Activated naive CD4-positive, alpha-beta T cell treated with anti-CD3 and anti-CD28 coated beads, Interleukin-2, amount 50 U/mL, for 72 hours (primary cell): ENCODE measurements around the gene CDH13. TPM values are rescaled to one million over a fixed set of nuclear protein-coding genes. Genes with fewer than 3 reads are reported as not detected.

ENCODE experiments used
- ATAC-seq, 2 donors: fragments of 150-1000 bp; cut with Tn5 transposase; 2 replicates each; pipeline ENCODE4 v1.10.0; 2021; ENCODE audit warnings: mild to moderate bottlenecking in 2 of 2, moderate library complexity in 2 of 2
- DNase-seq, 2 donors: peaks; one replicate each; pipeline ENCODE4 v3.0.0; 2021 to 2022; ENCODE audit warnings: low spot score in 2 of 2
- H3K27ac Mint-ChIP-seq, 2 donors: one replicate each; pipeline ENCODE4 v1.8.0; 2022; ENCODE audit warnings: mild to moderate bottlenecking in 2 of 2, mixed read lengths in 2 of 2
- H3K36me3 Mint-ChIP-seq, 2 donors: one replicate each; pipeline ENCODE4 v1.8.0; 2022; ENCODE audit warnings: mixed read lengths in 2 of 2
- H3K9me3 Mint-ChIP-seq, 2 donors: one replicate each; pipeline ENCODE4 v1.8.0; 2022; ENCODE audit warnings: mixed read lengths in 2 of 2
- total RNA-seq, 2 donors: library from RNA; stranded (reverse); gene quantifications; one replicate each; pipeline ENCODE4 v1.2.3, GENCODE V29; 2022

The CDH13 gene
- total RNA-seq, 2 donors from 2014 or later: not detected

DNA sequence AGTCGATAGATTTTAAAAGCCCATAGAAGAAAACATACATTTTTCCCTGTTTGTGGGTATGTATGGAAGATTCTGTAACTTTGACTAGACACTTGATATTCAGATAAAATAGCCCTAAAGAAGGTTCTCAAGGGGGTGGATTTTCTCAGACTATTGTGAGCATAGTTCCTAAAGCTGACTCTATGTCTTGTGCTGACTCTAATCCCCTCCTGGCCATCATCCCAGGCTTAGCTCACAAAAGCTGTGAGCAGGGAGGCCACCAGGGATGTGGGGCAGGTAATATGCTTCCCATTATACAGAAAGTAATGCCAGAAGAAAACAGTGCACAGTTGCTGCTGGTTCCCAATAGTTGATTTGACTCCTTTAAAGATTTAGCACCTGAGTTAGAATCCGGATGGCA, 32.0 kb downstream of the CDH13 start:
- DNase-seq (no peak), ATAC-seq (no peak)
- no peaks in the 10 kb centered on the region for H3K36me3 Mint-ChIP-seq
- peaks cover 0 to 8% of the 10 kb centered on the region in 2 donors for H3K9me3 Mint-ChIP-seq
- H3K27ac Mint-ChIP-seq: no peak overlapping the region

DNA sequence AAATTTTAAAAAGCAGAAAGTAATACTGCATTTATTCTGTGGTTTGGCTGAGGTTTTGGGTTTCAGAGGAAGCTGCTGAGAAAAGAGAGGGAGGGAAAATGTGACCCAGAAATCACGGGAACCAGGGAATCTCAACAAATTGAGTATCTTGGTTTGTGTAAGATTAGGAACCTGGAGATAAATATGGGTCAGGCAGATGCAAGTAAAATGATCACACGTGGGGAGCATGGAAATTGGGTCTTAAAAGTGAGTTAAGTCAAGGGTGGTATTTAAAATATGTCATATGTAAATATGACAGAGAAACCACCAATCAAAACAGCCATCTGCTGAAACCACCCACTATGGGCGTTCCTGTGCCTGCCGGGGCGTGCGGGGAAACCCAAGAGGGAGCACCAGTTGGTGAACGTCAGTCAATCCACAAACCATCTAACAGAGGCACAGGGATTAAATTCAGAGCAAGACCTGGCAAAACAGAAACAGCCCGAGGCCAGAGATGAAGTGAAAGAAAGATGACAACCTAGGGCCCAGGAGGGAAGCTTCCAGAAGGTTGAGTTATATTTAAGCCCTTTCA, 33.4 kb downstream of the CDH13 start:
- DNase-seq (no peak), ATAC-seq (peak; percentile 25 to 43)
- Mint-ChIP-seq H3K9me3 (peaks cover 0 to 8% of the 10 kb centered on the region in 2 donors), H3K36me3 (no peaks in the 10 kb centered on the region), H3K27ac (no peak overlapping the region)

DNA sequence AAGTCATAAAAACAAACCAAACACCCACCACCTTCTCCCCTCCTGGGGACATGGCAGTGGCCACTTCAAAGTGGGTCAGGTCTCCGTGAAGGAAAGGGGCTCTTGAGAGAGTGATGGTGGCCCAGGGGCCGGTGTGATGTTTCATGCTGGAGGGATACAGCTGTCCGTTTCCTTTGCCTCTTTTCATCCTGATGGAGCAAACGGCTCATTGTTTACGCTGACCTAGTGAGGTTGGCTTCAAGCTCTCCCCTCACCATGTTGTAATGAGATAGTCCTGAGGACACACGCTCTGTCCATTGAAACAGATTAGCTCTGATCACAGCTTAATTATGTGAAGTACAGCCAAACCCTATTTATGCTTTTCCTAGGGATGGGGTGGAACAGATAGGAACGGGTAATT, 34.2 kb downstream of the CDH13 start:
- peaks cover 0 to 8% of the 10 kb centered on the region in 2 donors for H3K9me3 Mint-ChIP-seq

DNA sequence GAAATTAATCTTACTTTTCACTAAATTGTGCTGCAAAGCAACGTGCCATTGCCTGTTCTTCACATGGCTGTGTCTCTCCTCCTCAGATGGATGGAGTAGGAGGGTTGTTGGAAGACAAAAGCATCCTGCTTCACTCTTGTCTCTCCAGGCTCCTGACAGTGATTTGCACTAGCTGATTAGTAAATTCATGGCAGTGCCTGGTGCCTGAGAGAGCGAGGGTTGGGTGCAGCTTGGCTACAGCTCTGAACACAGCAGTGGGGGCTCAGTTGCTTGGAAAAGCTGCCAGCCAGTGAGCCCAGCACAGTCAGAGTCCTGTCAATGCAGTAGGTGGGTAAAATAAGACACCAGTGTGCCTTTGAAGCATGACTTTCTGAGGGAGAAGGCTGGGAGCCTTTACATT, 37.4 kb downstream of the CDH13 start:
- Mint-ChIP-seq H3K27ac (no peak overlapping the region), H3K9me3 (peaks cover 0 to 1% of the 10 kb centered on the region in 2 donors), H3K36me3 (peaks cover 0 to 6% of the 10 kb centered on the region in 2 donors)
- ATAC-seq (no peak), DNase-seq (no peak)

More for the DNA sequence above, 34.2 kb downstream of the CDH13 start:
- H3K27ac Mint-ChIP-seq: no peak overlapping the region
- no peak for ATAC-seq
- DNase-seq: no peak
- peaks cover 0 to 3% of the 10 kb centered on the region in 2 donors for H3K36me3 Mint-ChIP-seq

DNA sequence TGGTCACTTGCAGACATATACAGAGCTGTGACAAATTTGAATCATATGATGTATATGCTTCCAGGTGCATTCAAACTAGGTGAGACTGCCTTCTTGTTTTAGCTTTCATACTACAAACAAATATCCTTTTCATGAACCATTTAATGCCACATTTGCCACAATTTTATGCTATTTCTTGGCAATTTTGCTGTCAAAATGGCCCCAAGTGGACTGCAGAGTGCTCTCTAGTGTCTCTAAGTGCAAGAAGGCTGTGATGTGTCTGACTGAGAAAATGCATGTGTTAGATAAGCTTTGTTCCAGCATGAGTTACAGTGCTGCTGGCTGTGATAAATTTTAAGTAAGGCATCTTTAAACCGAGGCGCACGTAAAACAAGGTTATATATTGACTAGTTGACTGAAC, 38.3 kb downstream of the CDH13 start:
- no peak for DNase-seq
- ATAC-seq: no peak
- Mint-ChIP-seq H3K9me3 (no peaks in the 10 kb centered on the region), H3K27ac (no peak overlapping the region), H3K36me3 (peaks cover 0 to 6% of the 10 kb centered on the region in 2 donors)

DNA sequence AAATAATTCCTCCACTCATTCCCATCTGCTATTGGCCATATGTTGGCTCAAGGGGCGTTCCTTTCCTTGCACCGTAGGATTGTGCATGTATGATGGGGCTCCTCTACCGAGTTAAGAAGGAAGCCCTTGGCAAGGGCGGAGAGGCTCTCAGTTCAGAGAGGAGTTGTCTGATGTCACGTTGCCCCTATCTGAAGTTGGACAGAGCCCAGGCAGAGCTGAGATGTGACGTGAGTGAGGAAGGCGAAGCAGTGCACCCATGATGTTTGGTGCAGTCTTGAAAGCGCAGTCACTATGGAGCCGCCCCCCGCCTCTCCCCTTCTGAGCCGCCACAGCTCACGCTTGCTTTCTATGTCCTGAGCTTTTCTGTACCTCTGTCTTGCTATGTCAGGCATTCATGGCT, 40.7 kb downstream of the CDH13 start:
- ATAC-seq: no peak
- no peaks in the 10 kb centered on the region for H3K9me3 Mint-ChIP-seq
- no peak overlapping the region for H3K27ac Mint-ChIP-seq
- DNase-seq: no peak
- peaks cover 0 to 6% of the 10 kb centered on the region in 2 donors for H3K36me3 Mint-ChIP-seq

DNA sequence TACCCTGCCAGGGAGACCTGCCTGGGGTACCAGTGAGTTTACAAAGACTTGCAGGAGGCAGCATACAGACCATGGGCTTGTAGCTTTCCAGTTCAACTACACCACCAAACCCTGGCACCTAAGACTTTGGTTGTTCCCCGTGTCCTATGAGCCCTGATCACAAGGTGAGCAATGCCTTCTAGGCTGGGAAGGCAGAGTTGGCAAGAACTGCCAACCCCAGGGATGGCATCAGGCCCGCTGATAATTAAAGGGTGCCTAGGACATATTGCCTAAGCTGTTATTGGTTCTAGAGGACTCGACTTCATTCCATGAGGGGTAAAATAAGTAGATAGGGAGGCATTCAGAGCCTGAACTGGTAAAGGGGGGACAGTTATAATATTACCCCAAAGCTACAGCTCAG, 41.3 kb downstream of the CDH13 start:
- no peaks in the 10 kb centered on the region for H3K9me3 Mint-ChIP-seq
- H3K27ac Mint-ChIP-seq: no peak overlapping the region
- DNase-seq: no peak
- H3K36me3 Mint-ChIP-seq: peaks cover 0 to 6% of the 10 kb centered on the region in 2 donors
- no peak for ATAC-seq

DNA sequence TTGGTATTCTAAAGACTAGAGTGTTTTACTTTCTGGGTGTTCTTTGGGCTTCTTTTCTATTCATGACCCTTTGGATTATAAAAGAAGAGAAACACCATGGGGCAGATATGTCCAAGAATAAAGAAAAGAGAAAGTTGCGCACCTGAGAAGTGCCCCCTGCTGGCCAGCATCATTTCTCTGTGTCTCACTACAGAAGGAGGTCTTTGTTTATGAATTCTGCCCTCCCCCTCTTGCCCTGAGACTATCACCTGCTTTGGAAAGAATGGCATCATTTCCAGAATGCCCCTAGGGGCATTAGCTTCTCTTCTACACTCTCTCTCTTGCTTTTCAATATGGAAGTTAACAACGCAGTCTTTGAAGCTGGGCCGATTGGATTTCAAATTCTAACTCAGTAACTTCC, 45.0 kb downstream of the CDH13 start:
- DNase-seq (peak in 1 of 2 donors; percentile 33), ATAC-seq (peak in 1 of 2 donors; percentile 38)
- H3K27ac Mint-ChIP-seq: no peak overlapping the region
- H3K9me3 Mint-ChIP-seq: no peaks in the 10 kb centered on the region
- H3K36me3 Mint-ChIP-seq: no peaks in the 10 kb centered on the region

DNA sequence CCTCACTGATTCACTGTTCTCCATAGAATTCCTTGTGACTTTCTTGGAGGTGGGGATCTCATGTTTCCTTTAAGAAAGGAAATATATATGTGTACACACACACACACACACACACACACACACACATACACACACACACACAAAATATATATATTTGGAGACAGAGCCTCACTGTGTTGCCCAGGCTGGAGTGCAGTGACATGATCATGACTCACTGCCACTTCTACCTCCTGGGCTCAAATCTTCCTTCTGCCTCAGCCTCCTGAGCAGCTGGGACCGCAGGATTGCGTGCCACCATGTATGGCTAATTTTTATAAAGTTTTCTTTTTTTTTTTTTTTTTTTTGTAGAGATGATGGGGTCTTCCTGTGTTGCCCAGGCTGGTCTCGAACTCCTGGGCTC, 45.9 kb downstream of the CDH13 start:
- DNase-seq (no peak), ATAC-seq (no peak)
- Mint-ChIP-seq H3K27ac (no peak overlapping the region), H3K36me3 (no peaks in the 10 kb centered on the region), H3K9me3 (no peaks in the 10 kb centered on the region)

DNA sequence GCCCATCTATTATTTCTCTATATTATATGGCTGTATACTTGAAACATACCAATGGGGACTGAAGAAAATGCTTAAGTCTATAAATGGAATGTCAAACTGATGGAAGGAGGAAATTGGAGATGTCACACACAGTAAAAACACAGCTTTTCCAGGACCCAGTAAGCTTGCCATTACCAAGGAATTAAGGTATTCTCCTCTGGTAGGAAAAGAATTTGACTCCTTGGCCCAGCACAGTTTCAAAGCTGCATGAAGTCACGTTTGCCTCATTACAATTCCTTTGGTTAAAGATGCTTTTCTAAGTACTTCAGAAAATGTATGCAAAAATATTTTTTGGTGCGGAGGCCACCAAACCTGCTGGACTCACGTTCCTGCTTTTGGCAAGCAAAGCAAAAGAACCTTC, 48.5 kb downstream of the CDH13 start:
- no peak for ATAC-seq
- Mint-ChIP-seq H3K36me3 (no peaks in the 10 kb centered on the region), H3K27ac (no peak overlapping the region), H3K9me3 (no peaks in the 10 kb centered on the region)
- DNase-seq: no peak

DNA sequence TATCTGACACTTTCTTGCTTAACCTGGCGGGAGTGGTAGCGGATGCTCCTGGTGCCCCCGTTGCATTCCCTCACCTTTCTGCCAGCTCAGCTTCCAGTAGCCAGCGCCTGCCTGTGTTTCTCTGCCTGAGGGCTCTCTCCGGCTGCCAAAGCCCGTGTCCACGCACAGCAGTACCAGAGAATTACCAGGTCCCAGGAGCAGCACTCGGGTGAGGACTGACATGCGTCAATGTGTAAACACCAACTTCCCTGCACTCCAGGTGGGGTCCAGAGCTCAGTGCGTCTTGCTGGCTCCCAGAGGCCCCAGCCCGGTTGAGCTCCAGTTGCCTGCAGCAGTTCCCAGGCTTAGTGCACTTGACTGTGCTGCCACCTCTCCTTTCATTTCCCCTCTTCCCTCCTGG, 54.8 kb downstream of the CDH13 start:
- Mint-ChIP-seq H3K9me3 (no peaks in the 10 kb centered on the region), H3K36me3 (no peaks in the 10 kb centered on the region), H3K27ac (no peak overlapping the region)
- DNase-seq (no peak), ATAC-seq (no peak)

DNA sequence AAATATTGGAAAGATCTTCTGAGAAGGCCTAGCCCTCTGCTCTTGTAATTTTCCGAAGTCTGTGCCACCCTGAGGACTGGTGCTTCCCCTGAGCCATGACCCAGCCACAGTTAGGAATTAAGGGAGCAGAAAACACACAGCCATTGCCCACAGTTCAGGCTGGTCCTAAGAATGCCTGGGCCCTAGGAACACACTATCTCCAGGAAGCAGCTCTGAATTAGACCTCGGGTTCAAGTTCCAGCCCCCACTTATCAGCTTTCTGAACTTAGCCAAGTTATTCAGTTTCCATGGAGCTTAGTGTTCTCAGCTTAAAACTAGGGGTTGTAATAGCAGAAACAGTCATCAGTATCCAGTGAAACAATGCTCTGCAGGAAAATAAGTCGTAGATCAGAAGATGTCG, 56.0 kb downstream of the CDH13 start:
- H3K9me3 Mint-ChIP-seq: no peaks in the 10 kb centered on the region
- no peak overlapping the region for H3K27ac Mint-ChIP-seq
- no peak for DNase-seq
- no peaks in the 10 kb centered on the region for H3K36me3 Mint-ChIP-seq
- ATAC-seq: no peak

DNA sequence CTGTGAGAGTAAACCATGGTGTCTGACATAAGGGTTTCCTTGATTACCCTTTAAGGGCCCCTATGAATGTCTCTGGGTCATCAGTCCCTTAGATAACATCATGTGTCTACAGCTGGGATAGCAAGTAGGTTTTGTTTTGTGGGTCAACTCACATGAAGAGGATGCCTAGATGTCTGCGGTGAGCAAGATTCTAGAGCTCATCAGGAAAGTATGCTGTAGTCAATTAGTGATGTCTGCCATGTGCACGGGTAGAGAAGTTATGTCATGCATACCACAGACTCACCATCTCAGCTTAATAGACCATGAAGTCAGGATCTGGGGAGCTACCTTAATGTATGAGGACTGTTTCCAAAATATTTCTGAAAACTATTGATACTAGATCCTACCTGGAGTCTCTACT, 57.5 kb downstream of the CDH13 start:
- Mint-ChIP-seq H3K9me3 (no peaks in the 10 kb centered on the region), H3K36me3 (no peaks in the 10 kb centered on the region)
- no peak for ATAC-seq

DNA sequence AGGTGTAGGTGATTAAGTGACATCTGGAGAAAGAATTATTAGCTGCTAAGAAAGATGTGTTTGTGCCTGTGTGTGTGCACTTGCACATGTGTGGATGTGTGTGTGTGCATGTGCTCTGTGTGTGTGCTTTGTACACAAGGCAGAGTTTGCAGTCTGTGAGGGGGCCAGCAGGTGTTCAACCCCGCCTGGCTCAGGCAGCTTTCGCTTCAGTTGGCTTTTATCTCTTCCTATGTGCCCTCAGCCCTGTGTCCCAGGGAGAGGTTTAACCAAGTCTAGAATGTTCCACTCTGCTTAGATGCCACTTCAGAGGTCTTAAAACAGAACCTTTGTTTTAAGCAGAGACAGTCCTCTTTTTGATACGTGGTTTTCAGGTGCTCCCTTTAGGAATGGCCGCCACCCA, 58.8 kb downstream of the CDH13 start:
- no peak for ATAC-seq
- Mint-ChIP-seq H3K9me3 (no peaks in the 10 kb centered on the region), H3K27ac (no peak overlapping the region), H3K36me3 (no peaks in the 10 kb centered on the region)
- DNase-seq: no peak

More for the DNA sequence above, 57.5 kb downstream of the CDH13 start:
- H3K27ac Mint-ChIP-seq: no peak overlapping the region
- DNase-seq: no peak

DNA sequence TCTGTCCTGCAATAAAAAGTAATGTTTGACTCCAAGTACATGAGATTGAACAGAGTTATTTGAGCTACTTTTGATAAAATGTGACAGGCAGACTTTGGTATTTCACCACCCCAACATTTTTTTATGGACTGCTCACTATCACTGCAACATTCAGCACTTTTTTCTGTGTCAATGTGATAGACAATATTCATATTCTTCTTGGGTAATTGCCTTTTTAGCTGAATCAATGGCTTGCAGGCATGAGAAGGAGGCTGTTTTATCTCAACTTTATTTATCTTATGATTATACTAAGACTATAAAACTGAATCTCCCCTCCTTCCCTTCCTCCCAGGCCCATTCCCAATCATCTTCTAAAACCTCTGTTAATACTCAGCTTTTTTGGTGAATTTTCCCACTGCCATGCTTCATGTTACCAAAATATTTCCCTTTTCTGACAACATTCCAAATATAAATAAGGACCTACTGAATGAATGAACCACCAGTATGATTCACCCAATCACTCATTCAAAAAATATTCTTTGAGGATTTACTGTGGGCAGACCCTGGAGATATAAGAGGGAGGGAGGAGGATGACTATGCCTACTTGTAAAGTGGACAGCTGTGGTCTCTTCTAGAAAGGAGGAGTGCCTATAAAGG, 67.6 kb downstream of the CDH13 start:
- Mint-ChIP-seq H3K9me3 (no peaks in the 10 kb centered on the region), H3K36me3 (no peaks in the 10 kb centered on the region), H3K27ac (no peak overlapping the region)
- ATAC-seq (no peak), DNase-seq (no peak)

DNA sequence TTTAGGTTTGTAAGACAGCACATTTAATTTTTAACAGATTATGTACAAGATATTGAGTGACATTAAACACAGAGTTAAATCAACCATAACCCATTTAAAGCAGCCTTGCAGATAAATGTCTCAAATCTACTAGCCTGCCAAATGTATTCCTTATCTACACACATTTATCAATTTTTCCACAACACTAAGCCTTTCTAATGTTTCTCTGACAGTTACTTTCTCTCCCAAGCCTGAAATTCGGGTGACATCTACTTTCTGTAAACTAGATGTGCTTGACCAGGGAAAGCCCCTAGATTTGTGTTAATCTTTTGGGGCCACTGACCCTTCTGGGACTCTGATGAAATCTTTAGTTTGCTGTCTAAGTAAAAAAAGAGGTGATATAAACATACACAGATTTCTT, 69.0 kb downstream of the CDH13 start:
- H3K36me3 Mint-ChIP-seq: no peaks in the 10 kb centered on the region

DNA sequence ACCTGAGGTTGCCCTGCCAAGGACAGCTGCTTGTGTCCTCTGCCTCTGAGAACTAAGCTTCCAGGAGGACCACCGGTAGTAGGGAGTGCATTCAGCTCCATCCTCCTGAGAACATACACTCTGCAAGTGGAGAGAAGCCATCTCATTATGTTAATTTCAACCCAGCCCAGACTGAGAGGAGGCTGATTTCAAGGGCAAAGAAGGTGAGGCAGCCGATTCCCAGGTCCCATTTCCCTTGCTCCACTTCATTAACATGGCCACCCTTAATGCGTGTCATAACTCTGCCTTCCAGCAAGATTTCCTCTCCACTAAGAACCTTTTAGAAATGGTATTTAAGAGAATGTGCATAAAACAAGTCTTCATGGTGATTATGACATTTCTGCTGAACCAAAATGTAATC, 72.5 kb downstream of the CDH13 start:
- Mint-ChIP-seq H3K36me3 (no peaks in the 10 kb centered on the region), H3K9me3 (no peaks in the 10 kb centered on the region), H3K27ac (no peak overlapping the region)
- DNase-seq: no peak
- ATAC-seq: no peak

More for the DNA sequence above, 69.0 kb downstream of the CDH13 start:
- no peak overlapping the region for H3K27ac Mint-ChIP-seq
- DNase-seq (no peak), ATAC-seq (no peak)
- no peaks in the 10 kb centered on the region for H3K9me3 Mint-ChIP-seq

DNA sequence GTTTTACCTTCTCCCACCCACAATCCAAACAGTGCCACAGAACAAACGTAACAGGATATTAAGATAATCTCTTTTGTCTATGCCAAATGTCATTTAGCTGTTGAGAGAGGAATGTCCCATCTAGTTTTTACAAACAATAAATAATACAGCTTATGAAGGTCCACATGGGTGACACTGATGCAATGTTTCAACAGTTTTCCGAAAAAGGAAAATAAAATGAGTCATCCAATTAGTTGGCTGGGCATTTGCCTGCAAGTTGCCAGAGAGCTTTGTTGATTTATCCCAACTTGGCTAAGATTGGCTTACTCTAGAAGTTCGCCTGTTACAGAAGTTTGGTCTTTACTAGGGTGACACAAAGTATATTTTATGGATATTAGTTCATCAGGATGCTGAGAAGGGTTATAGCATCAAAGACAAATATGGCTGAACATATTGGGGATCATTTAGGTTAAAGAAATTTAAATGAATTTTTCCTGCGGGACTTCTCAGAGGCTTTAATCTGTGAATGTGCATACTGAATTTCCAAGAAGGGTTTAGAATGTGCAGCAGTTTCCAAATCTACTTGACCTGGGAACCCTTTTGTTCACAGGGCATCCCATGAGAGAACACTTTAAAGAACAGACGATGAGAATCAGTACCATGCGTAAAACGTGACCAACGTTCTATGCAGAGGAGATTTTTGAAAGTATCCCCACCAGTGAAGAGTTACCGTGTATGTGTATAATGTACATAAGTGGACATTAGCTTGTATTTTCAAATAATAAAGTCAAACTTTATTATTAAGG, 73.1 kb downstream of the CDH13 start:
- ATAC-seq (no peak), DNase-seq (no peak)
- no peak overlapping the region for H3K27ac Mint-ChIP-seq
- H3K36me3 Mint-ChIP-seq: no peaks in the 10 kb centered on the region
- no peaks in the 10 kb centered on the region for H3K9me3 Mint-ChIP-seq
